H9 (cell line): ENCODE results near the gene MSL3B.

ENCODE experiments used
- DNase-seq: peaks from one replicate; pipeline ENCODE4 v3.0.0-alpha.2; 2017
- H2AFZ ChIP-seq: one replicate; pipeline ENCODE4 v1.6.1; 2013; ENCODE audit warnings: mild to moderate bottlenecking, low read length, control low read depth, moderate library complexity
- H2AK5ac ChIP-seq: 2 replicates; pipeline ENCODE4 v1.6.1; 2013; ENCODE audit warnings: low read length, control low read depth, mixed read lengths; ENCODE audit not compliant: insufficient read length
- H2BK120ac ChIP-seq: one replicate; pipeline ENCODE4 v1.6.1; 2013; ENCODE audit warnings: low read depth, mild to moderate bottlenecking, low read length, control low read depth, inconsistent platforms; ENCODE audit not compliant: poor library complexity, severe bottlenecking
- H2BK12ac ChIP-seq: 2 replicates; pipeline ENCODE4 v1.6.1; 2013; ENCODE audit warnings: low read length, control low read depth, mixed read lengths, low read depth; ENCODE audit not compliant: insufficient read length
- H2BK15ac ChIP-seq: 2 replicates; pipeline ENCODE4 v1.6.1; 2013; ENCODE audit warnings: low read depth, low read length, control low read depth
- H2BK20ac ChIP-seq: one replicate; pipeline ENCODE4 v1.6.1; 2013; ENCODE audit warnings: low read depth, mild to moderate bottlenecking, low read length, control low read depth, inconsistent platforms; ENCODE audit not compliant: poor library complexity, severe bottlenecking
- H2BK5ac ChIP-seq: 2 replicates; pipeline ENCODE4 v1.6.1; 2013; ENCODE audit warnings: low read length, control low read depth, mixed read lengths; ENCODE audit not compliant: insufficient read length
- H3K14ac ChIP-seq: 2 replicates; pipeline ENCODE4 v1.6.1; 2013; ENCODE audit warnings: low read length, control low read depth; ENCODE audit not compliant: insufficient read depth
- H3K18ac ChIP-seq: 2 replicates; pipeline ENCODE4 v1.6.1; 2013; ENCODE audit warnings: low read depth, mild to moderate bottlenecking, mixed read lengths, low read length, control low read depth; ENCODE audit not compliant: insufficient read length
- H3K23ac ChIP-seq: 2 replicates; pipeline ENCODE4 v1.6.1; 2013; ENCODE audit warnings: low read length, control low read depth, mixed read lengths, low read depth; ENCODE audit not compliant: insufficient read length
- H3K23me2 ChIP-seq: 2 replicates; pipeline ENCODE4 v1.6.1; 2013; ENCODE audit warnings: low read depth, mild to moderate bottlenecking, mixed read lengths, low read length, control low read depth; ENCODE audit not compliant: insufficient read length, poor library complexity, severe bottlenecking
- H3K27ac ChIP-seq: 2 replicates; pipeline ENCODE4 v1.5.1; 2013; ENCODE audit warnings: low read length, control low read depth, mixed read lengths, low read depth; ENCODE audit not compliant: insufficient read length
- H3K27me3 ChIP-seq: 2 replicates; pipeline ENCODE4 v1.6.1; 2013; ENCODE audit warnings: low read length, control low read depth, inconsistent platforms; ENCODE audit not compliant: insufficient read depth
- H3K4ac ChIP-seq: 2 replicates; pipeline ENCODE4 v1.6.1; 2013; ENCODE audit warnings: low read depth, mild to moderate bottlenecking, control low read depth, inconsistent platforms, low read length, moderate library complexity
- H3K4me1 ChIP-seq: 2 replicates; pipeline ENCODE4 v1.6.1; 2013; ENCODE audit warnings: low read length, control low read depth, inconsistent platforms; ENCODE audit not compliant: insufficient read depth
- H3K4me2 ChIP-seq: 2 replicates; pipeline ENCODE4 v1.6.1; 2013; ENCODE audit warnings: low read length, control low read depth, mixed read lengths; ENCODE audit not compliant: insufficient read length, insufficient read depth
- H3K56ac ChIP-seq: 2 replicates; pipeline ENCODE4 v1.6.1; 2013; ENCODE audit warnings: low read depth, mild to moderate bottlenecking, mixed read lengths, low read length, control low read depth; ENCODE audit not compliant: insufficient read length
- H3K79me1 ChIP-seq: 2 replicates; pipeline ENCODE4 v1.6.1; 2013; ENCODE audit warnings: low read depth, mild to moderate bottlenecking, moderate library complexity, low read length, control low read depth, inconsistent platforms; ENCODE audit not compliant: insufficient read depth, poor library complexity, severe bottlenecking
- H3K79me2 ChIP-seq: 2 replicates; pipeline ENCODE4 v1.6.1; 2013; ENCODE audit warnings: low read length, control low read depth, inconsistent platforms; ENCODE audit not compliant: insufficient read depth
- H3K9ac ChIP-seq: 2 replicates; pipeline ENCODE4 v1.6.1; 2013; ENCODE audit warnings: low read length, control low read depth, mixed read lengths; ENCODE audit not compliant: insufficient read length; ENCODE audit errors: extremely low read depth
- H3K9me3 ChIP-seq: one replicate; pipeline ENCODE4 v1.6.1; 2013; ENCODE audit warnings: low read depth, low read length, inconsistent platforms; ENCODE audit not compliant: control insufficient read depth
- H3T11ph ChIP-seq: one replicate; pipeline ENCODE4 v1.6.1; 2013; ENCODE audit warnings: mild to moderate bottlenecking, low read length, control low read depth, inconsistent platforms
- H4K20me1 ChIP-seq: one replicate; pipeline ENCODE4 v1.6.1; 2013; ENCODE audit not compliant: control insufficient read depth, insufficient read length, insufficient read depth
- H4K5ac ChIP-seq: 2 replicates; pipeline ENCODE4 v1.6.1; 2013; ENCODE audit warnings: low read depth, mild to moderate bottlenecking, mixed read lengths, low read length, control low read depth; ENCODE audit not compliant: insufficient read length
- H4K8ac ChIP-seq: replicated peaks from 2 replicates; pipeline ENCODE4 v1.6.1; 2013; ENCODE audit warnings: low read length, control low read depth, mixed read lengths, low read depth; ENCODE audit not compliant: insufficient read length
- H4K91ac ChIP-seq: 2 replicates; pipeline ENCODE4 v1.6.1; 2013; ENCODE audit warnings: low read depth, mild to moderate bottlenecking, moderate library complexity, mixed read lengths, low read length, control low read depth; ENCODE audit not compliant: insufficient read length
- H3K27ac Mint-ChIP-seq, 3 experiments: 2 replicates in 2 of 3; 3 replicates in 1 of 3; pipeline ENCODE4 v1.8.0; 2020 to 2021; ENCODE audit warnings: mixed read lengths in 3 of 3, mild to moderate bottlenecking in 1 of 3, moderate library complexity in 1 of 3
- H3K27me3 Mint-ChIP-seq: 2 replicates; pipeline ENCODE4 v1.8.0; 2021; ENCODE audit warnings: low read depth, mild to moderate bottlenecking, moderate library complexity, mixed read lengths
- H3K36me3 Mint-ChIP-seq, 3 experiments: 2 replicates in 2 of 3; 3 replicates in 1 of 3; pipeline ENCODE4 v1.8.0; 2020 to 2021; ENCODE audit warnings: low read depth in 3 of 3, mixed read lengths in 3 of 3; ENCODE audit not compliant: insufficient read depth in 1 of 3
- H3K4me1 Mint-ChIP-seq, 2 experiments: 2 replicates each; pipeline ENCODE4 v1.8.0; 2020; ENCODE audit warnings: mixed read lengths in 2 of 2
- H3K4me3 Mint-ChIP-seq, 2 experiments: 2 replicates in 1 of 2; 3 replicates in 1 of 2; pipeline ENCODE4 v1.8.0; 2020 to 2021; ENCODE audit warnings: mild to moderate bottlenecking in 2 of 2, mixed read lengths in 2 of 2, moderate library complexity in 1 of 2
- H3K9me3 Mint-ChIP-seq, 2 experiments: 2 replicates in 1 of 2; 3 replicates in 1 of 2; pipeline ENCODE4 v1.8.0; 2020; ENCODE audit warnings: mild to moderate bottlenecking in 2 of 2, mixed read lengths in 2 of 2, moderate library complexity in 1 of 2
- WGBS: extraction: QIAGEN DNeasy Blood & Tissue Kit; methylation state at CpG from one replicate; pipeline ENCODE4 v1.1.7; 2013; ENCODE audit warnings: missing lambda C conversion rate, low lambda C conversion rate, mixed read lengths; ENCODE audit not compliant: insufficient read length; ENCODE audit errors: extremely low coverage; 5-methylcytosine and 5-hydroxymethylcytosine counted together
- TF ChIP-seq, protein P1 (sequence below): fragments of 200-600 bp; sonication (generic); conservative IDR thresholded peaks from 3 replicates; pipeline ENCODE4 v1.8.0; 2021; ENCODE audit warnings: antibody characterized with exemption, mild to moderate bottlenecking

MSL3B gene

GRCh38 chr2:233822781-233823730 lies 45.1 kb downstream of the MSL3B start:
- H3T11ph ChIP-seq = no peak overlapping the region
- H3K9ac ChIP-seq = no peak overlapping the region
- no peaks in the 10 kb centered on the region for H3K36me3 Mint-ChIP-seq
- no peaks in the 10 kb centered on the region for H4K20me1 ChIP-seq
- no peaks in the 10 kb centered on the region; a peak in 1 of 4 replicates for H3K4me1 Mint-ChIP-seq
- H2AK5ac ChIP-seq = no peak overlapping the region
- TF ChIP-seq, protein P1, sequence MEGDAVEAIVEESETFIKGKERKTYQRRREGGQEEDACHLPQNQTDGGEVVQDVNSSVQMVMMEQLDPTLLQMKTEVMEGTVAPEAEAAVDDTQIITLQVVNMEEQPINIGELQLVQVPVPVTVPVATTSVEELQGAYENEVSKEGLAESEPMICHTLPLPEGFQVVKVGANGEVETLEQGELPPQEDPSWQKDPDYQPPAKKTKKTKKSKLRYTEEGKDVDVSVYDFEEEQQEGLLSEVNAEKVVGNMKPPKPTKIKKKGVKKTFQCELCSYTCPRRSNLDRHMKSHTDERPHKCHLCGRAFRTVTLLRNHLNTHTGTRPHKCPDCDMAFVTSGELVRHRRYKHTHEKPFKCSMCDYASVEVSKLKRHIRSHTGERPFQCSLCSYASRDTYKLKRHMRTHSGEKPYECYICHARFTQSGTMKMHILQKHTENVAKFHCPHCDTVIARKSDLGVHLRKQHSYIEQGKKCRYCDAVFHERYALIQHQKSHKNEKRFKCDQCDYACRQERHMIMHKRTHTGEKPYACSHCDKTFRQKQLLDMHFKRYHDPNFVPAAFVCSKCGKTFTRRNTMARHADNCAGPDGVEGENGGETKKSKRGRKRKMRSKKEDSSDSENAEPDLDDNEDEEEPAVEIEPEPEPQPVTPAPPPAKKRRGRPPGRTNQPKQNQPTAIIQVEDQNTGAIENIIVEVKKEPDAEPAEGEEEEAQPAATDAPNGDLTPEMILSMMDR = no peak
- no peak overlapping the region for H3K18ac ChIP-seq
- H2AFZ ChIP-seq = no peak overlapping the region
- no peak overlapping the region for H2BK5ac ChIP-seq
- no peak overlapping the region for H3K4me3 Mint-ChIP-seq
- WGBS = no CpG with 5 or more reads among the region's 25 CpGs
- H3K27me3 ChIP-seq = no peaks in the 10 kb centered on the region
- no peak overlapping the region for H3K23ac ChIP-seq
- no peaks in the 10 kb centered on the region for H3K79me2 ChIP-seq
- H3K79me1 ChIP-seq = no peaks in the 10 kb centered on the region
- H2BK120ac ChIP-seq = no peak overlapping the region
- no peak overlapping the region for H3K14ac ChIP-seq
- DNase-seq = peak; percentile 24
- H3K9me3 Mint-ChIP-seq = peaks cover 4 to 7% of the 10 kb centered on the region in 2 experiments; a peak in 4 of 5 replicates
- H3K4me2 ChIP-seq = no peak overlapping the region
- no peak overlapping the region for H3K27ac Mint-ChIP-seq
- no peak overlapping the region for H2BK12ac ChIP-seq
- H4K8ac ChIP-seq = no peak overlapping the region
- H3K27ac ChIP-seq = no peak overlapping the region
- H2BK15ac ChIP-seq = no peak overlapping the region
- no peaks in the 10 kb centered on the region for H3K4me1 ChIP-seq
- peaks cover 5% of the 10 kb centered on the region for H3K27me3 Mint-ChIP-seq
- H3K56ac ChIP-seq = no peak overlapping the region
- H4K5ac ChIP-seq = no peak overlapping the region
- no peak overlapping the region for H4K91ac ChIP-seq
- H3K9me3 ChIP-seq = no peaks in the 10 kb centered on the region
- no peak overlapping the region for H2BK20ac ChIP-seq
- H3K23me2 ChIP-seq = no peaks in the 10 kb centered on the region
- no peak overlapping the region for H3K4ac ChIP-seq
